HG03354 (cell line): Measurements from ENCODE around the gene PHKG2.
"Not testable (repeated sequence)": the region's sequence is repeated elsewhere in the genome, so short reads cannot be mapped to it uniquely, and the experiment has no call there.

Experiments used
- ATAC-seq: cut with Tn5 transposase; IDR thresholded peaks from one replicate; pipeline ENCODE4 v1.9.1; 2021; ENCODE audit warnings: mild to moderate bottlenecking; ENCODE audit not compliant: unreplicated experiment, poor library complexity, severe bottlenecking

Gene PHKG2

GRCh38 chr16:30747799-30748633 is at the start of gene PHKG2:
PHKG2 (plus strand) TSS chr16:30748425; CDS start chr16:30748821, 396 bp downstream.
- peak; percentile 98 for ATAC-seq

- ATAC-seq, result peak; percentile 33
These were observed 49.2 kb upstream of the PHKG2 start, which contains the start of gene SRCAP for GRCh38 chr16:30698816-30699614. SRCAP (plus strand) TSS chr16:30699171; CDS start chr16:30700825, 1,654 bp downstream.

DNA sequence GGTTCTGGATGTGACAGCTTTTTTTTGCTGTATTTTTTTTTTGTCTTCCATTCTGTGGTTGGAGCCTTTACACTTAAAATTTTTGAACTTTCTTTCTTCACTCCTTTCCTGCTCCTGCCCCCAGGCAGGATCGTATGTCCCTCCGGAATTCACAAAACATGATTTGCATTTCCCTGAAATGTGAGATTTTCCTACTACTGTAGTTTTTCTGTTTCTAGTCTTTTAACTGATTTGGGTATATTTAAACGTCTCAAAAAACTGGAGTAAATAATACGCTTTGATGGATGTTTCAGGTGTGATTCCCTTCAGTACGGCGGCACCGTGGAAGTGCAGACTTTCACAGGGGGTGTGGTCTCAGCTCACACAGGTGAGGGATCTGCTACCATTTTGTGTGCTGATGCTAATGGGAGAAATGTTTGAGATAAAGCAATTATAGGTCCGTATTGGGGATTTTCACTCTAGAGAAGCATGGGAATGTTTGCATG is 48.6 kb upstream of the PHKG2 start:
- no peak for ATAC-seq

DNA sequence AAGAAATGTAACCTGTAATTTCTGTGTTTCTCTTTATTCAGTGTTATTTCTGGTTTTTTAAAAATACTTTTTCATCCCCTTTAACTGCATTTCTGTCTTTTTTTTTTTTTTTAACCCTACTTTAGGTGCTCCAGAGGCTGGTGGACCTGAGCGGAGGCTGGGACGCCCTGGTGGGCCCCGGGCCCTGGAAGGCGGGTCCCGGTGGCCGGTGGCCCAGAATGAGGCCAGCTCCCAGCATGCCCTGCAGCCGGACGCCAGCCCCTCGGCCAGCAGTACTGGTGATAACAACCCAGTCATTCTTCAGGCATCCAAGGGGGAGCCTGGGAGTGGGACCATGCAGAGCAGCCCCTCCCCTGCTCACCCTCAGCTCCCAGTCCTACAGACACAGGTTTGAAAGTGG is 47.7 kb upstream of the PHKG2 start:
- ATAC-seq, result no peak

DNA sequence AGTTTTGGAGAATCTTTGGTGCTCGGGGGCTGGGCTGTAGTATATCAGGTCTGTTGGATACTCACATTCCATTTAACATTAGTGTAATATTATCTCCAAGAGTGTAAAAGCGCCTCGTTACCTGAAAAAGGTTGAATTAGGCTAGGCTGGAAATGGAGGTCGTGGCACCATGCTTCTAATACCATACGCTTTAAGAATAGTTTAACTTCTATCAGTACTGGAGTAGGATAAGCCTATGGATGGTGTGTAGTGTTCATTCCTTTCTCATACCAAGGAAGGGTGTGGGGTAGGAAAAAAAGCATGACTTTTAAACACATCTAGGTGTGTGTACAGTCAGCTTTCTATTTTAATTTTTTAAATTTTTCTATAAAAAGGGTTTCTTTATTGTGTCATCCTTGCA is 47.3 kb upstream of the PHKG2 start:
- no peak for ATAC-seq

- not testable (repeated sequence) for ATAC-seq
These were observed 45.2 kb upstream of the PHKG2 start for GRCh38 chr16:30703071-30703470.

GRCh38 chr16:30703971-30704370 is 44.3 kb upstream of the PHKG2 start:
- ATAC-seq, result no peak

DNA sequence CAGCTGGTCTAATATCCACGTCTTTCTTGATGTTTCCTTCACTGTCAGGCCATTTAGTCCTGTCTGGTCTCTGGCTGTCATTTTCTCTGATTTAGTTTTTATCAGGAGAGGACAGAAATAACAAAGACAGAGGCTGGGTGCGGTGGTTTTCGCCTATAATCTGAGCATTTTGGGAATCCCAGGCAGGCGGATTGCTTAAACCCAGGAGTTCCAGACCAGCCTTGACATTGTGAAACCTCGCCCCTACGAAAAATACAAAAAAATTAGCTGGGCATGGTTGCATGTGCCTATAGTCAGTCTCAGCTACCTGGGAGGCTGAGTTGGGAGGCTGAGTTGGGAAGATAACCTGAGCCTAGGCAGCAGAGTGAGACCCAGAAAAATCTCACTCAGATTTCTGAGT is 42.2 kb upstream of the PHKG2 start:
- no peak for ATAC-seq

DNA sequence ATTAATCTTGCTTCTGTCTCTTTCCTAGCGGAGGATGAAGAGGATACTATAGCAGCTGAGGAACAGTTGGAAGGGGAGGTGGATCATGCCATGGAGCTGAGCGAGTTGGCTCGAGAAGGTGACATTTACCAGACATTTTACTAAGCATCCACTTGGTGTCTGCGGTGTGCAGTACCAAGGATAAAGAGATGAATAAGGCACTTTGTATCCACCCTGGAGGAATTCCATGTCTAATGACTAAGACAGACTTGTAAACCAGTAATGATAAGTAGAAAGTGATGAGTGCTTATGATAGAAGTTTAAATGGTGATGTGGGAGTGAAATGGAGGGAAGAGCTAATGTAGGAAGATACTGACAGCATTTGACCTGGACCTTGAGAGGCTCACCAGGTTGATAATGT is 37.3 kb upstream of the PHKG2 start:
- no peak for ATAC-seq

GRCh38 chr16:30711712-30712111 is 36.5 kb upstream of the PHKG2 start:
- ATAC-seq, result no peak

DNA sequence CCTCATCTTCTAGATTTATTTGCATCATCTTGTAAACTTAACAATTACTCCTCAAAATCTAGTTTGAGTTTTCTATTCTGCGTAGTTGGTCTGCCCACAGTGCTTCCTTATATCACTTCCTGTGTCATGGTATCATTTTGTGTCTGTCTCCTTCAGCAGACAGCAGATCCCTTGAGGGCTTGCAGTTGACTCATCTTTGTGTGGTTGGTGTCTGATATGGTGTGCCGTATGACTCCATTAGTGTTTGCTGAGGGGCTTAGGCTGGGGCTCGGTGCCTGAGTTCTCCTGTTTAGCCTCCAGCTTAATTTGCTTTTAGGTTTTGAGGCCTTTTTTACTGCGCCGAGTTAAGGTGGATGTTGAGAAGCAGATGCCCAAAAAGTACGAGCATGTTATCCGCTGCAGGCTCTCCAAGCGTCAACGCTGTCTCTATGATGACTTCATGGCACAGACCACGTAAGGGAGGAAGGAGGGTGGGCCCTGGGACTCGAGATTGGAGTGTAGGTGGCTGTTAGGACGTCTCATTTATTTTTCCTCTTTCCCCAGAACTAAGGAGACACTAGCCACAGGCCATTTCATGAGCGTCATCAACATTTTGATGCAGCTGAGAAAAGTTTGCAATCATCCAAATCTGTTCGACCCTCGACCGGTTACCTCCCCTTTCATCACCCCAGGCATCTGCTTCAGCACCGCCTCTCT is 32.3 kb upstream of the PHKG2 start:
- no peak for ATAC-seq

DNA sequence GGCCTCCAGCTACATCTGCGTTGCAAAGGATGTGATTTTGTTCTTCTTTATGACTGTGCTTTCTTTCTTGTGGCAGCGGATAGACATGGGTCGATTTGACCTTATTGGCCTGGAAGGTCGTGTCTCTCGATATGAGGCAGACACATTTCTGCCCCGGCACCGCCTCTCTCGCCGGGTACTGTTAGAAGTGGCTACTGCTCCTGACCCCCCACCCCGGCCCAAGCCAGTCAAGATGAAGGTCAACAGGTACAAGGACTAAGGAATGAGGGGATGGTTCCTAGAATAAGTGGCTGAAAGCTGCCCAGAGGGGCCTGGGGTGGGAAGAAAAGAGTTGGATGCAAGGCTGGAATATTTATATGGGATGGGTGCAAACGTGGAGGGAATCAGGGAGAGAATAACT is 28.1 kb upstream of the PHKG2 start:
- ATAC-seq, result no peak

DNA sequence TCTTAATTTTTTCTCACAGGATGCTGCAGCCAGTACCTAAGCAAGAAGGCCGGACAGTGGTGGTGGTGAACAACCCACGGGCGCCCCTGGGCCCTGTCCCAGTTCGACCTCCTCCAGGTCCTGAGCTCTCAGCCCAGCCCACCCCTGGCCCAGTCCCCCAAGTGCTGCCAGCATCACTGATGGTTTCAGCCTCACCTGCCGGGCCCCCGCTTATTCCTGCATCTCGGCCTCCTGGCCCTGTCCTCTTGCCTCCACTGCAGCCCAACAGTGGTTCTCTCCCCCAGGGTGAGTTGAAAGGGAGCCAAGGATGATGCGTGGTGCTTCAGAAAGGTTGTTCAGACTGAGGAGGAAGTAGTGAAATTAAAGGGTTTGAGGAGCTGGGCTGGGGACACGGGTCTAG is 27.5 kb upstream of the PHKG2 start:
- no peak for ATAC-seq

- ATAC-seq, result no peak
These were observed 27.1 kb upstream of the PHKG2 start for GRCh38 chr16:30721167-30721566.

DNA sequence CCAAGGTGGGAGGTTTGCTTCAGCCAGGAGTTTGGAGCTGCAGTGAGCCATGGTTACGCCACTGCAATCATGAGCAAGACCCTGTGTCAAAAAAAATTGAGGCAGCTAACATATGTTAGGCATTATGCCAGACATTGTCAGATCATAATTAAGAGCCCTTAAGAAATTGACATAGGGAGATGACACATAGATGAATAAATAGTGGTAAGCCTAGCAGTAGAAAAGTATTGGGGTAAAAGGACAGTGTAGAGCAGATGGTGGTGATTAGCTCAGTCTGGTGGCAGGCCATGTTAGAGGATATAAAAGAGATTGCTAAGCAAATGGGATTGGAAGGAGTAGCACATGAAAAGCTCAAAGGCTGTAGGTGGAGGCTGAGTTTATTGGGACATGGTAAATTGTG is 26.6 kb upstream of the PHKG2 start:
- ATAC-seq, result no peak

GRCh38 chr16:30722443-30722842 is 25.8 kb upstream of the PHKG2 start:
- ATAC-seq, result no peak

- ATAC-seq, result no peak
These were observed 25.3 kb upstream of the PHKG2 start for GRCh38 chr16:30722916-30723315.

DNA sequence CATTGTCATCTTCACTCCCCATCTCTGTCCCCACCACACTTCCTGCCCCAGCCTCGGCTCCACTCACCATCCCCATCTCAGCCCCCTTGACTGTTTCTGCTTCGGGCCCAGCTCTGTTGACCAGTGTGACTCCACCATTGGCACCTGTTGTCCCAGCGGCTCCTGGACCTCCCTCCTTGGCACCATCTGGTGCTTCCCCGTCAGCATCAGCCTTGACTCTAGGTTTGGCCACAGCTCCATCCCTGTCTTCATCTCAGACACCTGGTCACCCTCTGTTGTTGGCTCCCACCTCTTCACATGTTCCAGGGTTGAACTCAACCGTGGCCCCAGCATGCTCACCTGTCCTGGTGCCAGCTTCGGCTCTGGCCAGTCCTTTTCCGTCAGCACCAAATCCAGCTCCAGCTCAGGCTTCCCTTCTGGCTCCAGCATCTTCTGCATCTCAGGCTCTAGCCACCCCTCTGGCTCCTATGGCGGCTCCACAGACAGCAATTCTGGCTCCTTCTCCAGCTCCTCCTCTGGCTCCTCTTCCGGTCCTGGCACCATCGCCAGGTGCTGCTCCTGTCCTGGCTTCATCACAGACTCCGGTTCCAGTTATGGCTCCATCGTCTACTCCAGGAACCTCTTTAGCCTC is 24.4 kb upstream of the PHKG2 start:
- ATAC-seq, result no peak

- no peak for ATAC-seq
These were observed 23.4 kb upstream of the PHKG2 start for GRCh38 chr16:30724641-30725417.
